NOMO-1 treated with dmso at 0.1 percent for 144 hours (cell line): ENCODE data around the gene CDC42SE2.

Experiments
- DNase-seq: peaks from one replicate; lab custom pipeline; 2025; ENCODE audit not compliant: unreplicated experiment; lab: John Stamatoyannopoulos, UW

CDC42SE2 gene, protein sequence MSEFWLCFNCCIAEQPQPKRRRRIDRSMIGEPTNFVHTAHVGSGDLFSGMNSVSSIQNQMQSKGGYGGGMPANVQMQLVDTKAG

DNA sequence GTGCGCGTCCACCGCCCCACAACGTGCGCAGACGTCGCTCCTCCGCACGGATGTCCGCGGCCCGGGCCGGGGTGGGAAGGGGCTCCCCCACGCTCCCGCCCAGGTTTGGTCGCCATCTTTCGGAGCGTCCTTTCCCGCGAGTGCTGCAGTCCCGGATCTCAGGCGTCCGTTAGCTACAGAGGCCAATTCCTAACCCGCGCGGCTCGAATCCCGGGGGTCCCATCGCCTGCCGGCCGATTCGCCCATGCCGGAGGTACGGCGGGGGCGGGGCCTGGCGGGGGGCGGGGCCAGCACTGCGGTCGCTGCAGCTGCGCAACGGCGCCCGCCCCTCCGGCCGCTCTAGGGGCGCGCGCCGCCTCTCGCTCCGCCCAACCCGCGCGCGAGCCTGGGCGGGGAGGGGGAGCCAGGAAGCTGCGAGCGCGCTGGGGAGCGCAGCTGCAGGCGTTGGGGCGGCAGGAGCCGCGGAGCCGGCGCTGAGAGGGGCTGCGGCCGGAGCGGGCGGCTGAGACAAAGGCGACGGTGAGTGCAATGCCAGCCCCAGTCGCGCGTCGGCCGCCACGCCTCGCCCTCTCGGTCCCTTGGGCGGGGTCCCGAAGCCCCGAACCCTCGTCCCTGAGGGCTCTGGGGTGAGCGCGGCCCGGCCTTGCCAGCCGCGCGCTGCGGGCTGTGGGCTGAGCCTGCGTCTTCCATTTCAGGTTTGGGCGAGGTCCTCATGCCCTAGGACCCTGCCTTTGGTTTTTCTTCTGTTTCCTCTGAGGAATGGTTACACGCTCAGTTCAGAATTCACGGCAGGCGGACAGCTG is at the start of gene CDC42SE2:
CDC42SE2 (plus strand) TSS at position 406 of the 803 bp plus-strand sequence. CDS start 95,441 bp downstream, outside the sequence.
- DNase-seq, result peak; percentile 88

DNA sequence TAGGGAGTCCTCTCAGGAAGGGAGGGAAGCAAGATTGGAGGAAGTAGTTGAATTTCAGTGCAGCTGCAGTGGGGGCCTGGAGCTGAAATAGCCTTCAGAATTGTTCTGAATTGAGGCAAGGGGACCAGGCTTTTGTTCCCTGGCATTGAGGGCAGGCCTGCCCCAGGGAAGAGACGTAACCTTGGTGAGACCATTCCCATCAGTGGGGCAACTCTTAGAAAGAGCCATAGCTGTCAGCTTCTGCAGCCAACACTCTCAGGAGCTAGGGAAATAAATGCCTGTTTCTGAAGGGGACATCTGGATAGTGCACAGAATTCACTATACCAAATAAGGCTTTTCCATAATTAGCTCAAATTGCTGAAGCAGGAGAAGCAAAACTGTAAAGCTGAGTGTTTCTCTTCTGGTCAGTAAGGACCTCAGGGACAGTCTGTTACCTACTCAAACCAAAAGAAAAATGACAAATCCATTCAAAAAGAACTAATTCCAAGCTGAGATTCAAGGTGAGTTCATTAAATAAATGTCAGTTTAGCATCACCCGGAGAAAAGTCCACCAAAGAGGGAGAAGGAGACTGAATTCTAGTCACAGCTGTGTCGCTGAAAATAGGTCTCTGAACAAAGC is 49.1 kb upstream of the CDC42SE2 start:
- no peak for DNase-seq

DNA sequence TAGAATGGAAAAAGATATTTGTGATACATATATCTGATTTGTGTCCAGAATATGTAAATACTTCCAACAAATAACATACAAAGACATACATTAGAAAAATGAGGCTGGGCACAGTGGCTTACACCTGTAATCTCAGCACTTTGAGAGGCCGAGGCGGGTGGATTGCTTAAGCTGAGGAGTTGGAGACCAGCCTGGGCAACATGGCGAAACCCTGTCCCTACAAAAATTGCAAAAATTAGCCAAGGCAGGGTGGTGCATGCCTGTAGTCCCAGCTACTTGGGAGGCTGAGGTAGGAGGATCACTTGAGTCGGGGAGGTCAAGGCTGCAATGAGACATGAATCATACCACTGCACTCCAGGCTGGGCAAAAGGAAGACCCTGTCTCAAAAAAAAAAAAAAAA is 46.1 kb upstream of the CDC42SE2 start:
- no peak for DNase-seq

DNA sequence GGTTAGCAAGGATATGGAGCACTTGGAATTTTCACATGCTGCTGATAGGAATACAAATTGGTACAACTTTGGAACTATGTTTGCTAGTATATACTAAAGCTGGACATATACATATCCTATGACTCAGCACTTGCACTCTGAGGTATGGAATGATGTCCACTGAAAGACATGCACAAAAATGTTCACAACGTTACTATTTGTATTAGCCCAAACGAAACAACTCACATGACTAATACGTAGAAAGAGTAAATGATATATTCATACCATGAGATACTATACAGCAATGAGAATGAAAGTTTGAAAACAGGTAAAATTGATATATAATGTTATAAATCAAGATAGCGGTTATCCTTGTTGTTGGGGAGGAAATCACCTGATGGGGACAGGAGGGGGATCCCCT is 45.5 kb upstream of the CDC42SE2 start:
- no peak for DNase-seq

DNA sequence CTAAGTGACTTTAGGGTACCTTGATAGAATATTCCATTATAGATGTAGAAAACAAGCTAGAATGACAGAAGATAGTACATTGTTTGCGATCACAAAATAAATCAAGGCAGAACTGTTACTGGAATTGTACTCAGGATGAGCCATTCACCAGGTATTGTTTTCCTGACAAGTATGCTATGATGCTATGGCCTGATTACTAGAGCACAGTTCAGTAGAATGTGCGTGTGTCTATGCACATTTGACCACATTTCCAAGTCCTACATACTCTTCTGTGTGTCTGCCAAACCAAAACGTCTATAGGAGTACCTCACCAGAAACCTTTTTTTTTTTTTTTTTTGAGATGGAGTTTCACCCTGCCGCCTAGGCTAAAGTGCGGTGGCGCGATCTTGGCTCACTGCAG is 43.3 kb upstream of the CDC42SE2 start:
- DNase-seq, result no peak

DNA sequence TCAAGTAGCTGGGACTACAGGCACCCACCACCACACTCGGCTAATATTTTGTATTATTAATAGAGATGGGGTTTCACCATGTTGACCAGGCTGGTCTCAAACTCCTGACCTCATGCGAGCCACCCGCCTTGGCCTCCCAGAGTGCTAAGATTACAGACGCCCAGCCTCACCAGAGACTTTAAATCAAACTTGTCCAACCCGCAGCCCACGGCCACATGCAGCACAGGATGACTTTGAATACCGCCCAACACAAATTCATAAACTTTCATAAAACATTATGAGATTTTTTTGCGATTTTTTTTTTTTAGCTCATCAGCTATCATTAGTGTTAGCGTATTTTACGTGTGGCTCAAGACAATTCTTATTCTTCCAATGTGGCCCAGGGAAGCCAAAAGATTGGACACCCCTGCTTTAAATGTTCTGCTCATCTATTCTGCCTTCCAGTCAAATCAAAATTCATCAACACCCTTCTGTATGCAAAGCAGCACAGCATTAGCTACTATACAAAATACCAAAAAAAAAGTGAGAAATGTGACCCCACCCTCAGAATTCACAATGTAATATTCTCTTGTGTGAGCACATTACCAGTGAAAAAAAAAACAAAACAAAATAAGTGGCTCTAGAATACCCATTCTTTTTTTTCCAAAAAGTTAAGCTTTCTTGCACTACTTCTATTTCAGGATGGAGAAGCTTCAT is 42.7 kb upstream of the CDC42SE2 start:
- DNase-seq, result no peak

DNA sequence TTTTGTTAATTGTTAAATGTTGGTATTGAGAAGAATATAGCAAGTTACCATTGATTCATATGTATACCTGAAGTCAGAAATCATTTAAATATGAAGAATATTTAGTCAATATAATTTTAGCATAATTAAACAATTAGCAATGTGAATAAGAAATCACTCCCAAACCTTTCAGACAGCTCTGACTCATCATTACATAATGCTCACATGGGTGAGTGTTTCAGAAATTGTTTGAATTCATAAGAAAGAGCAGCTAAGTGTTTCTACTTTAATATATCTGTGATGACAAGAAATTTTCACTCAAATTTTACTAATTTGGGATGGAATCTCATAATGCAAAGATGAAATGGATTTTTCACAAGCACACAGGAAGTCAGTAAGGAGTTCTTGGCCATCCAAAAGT is 42.0 kb upstream of the CDC42SE2 start:
- DNase-seq, result no peak

DNA sequence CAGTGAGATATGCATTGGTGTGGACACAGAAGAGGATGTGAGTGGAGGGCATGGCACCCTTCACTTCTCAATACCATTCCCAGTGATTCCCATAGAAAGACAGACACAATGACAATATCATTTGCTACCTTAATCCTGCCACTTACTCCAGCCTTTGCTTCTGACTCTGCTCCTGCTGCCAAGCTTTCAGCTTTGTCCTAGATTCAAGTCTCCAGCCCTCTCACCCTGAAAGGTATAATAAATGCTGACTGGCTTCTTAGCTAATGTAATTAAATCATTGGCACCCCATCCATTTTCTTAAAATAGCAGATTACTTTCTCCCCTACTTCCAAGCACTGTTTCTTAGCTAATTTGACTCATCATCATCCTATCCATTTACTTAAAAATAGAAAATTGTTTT is 41.1 kb upstream of the CDC42SE2 start:
- no peak for DNase-seq

DNA sequence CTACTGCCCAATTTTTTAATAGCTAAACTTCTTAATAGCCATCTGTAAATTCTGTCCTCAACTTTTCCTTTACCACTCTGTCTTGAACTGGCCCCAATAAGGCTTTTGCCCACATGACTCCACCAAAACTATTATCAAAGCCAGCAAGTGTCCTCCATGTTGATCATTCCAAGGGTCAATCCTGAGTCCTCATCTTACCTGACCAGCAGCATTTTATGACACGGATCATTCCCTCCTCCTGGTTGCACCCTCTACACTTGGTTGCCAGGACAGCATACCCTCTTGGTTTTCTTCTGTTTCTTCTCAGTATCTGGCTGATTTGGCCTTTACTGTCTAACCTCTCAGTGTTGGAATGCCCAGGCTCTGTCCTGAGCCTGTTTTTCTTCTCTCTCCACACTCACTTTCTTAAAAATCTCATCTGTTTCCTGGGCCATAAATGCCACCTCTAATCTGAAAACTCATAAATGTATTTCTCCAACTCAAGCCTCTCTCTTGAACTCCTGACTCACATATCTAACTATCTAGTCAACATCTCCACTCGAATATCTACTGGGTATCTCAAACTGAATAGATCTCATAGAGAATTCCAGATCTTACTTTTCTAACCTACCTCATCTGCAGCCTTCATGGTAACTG is 40.0 kb upstream of the CDC42SE2 start:
- DNase-seq, result no peak

DNA sequence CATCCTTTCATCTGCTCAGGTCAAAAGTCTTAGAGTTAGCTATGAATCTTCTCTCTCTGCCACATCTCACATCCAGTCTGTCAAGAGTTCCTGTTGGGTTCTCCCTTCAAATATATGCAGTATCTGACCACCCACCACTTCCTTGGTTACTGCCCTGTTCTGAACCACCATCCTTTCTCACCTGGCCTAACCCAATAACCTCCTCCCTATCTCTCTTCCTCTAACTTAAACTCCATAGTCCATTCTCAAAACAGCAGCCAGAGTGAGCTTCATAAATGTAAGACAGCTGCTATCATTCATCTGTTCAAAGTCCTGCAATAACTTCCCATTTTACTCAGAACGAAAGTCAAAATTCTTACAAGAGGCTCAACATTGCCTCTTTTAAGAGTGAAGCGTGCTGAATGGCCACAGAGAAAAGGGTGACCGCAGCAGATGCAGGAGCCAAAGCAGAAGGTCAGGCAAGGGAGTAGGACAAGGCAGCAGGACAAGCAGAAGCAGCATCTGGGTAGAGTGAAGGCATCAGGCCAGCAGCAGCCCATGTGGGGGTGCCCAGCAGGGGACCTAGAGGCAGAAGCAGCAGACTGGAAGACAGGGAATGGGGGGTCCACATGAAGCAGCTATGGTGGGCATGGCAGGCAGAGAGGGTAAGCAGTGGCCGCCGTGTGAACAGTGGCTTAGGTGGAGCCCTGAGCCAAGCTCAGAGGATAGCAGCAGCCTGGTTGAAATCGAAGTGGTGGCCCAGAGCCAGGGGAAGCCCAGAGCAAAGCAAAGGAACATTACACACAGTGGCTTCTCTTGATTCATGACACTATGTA is 39.3 kb upstream of the CDC42SE2 start:
- DNase-seq, result peak; percentile 87

DNA sequence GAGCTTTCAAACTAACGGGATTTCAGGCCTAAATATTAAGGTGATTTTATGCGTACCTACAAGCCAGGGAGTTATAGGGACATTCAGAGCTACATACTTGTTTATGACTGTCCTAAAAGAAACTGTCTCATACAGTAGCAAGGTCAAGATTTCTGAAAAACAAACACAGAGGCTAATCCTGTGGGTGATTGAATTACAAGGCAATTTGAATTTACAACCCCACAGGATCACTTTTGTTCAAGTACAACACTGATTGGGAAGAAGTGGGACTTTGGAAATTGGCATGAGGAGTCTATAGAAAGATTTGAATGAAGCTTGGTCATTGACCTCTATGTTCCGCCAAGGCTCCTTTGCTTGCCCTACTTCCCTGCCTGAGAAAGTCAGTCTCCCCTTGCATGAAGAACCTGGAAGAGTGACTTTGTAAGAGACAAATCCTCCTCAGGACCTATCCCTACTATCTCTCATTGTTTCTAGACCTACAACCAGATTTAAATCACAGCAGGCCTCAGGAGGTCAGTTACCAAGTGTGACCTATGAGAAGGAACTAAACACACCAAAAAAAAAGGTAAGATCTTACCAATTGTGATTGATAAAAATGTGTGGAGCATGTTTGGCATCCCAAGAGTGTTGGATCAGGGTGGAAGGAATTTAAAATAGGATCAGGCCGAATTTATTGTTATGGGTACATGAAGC is 38.4 kb upstream of the CDC42SE2 start:
- no peak for DNase-seq

DNA sequence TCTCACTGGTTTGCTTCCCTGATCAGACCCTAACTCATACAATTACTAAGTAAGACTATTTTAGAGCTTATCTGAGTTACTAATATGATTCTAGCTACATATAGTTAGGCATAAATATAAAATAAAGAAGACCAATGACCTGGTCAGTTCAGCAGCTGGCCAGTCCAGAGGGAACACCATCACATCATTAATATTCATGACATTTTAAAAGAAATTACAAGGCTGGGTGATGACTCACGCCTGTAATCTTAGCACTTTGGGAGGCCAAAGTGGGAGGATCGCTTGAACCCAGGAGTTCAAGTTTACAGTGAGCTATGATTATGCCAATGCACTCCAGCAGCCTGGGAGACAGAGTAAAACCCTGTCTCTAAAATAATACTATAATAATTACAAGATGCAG is 37.0 kb upstream of the CDC42SE2 start:
- no peak for DNase-seq

DNA sequence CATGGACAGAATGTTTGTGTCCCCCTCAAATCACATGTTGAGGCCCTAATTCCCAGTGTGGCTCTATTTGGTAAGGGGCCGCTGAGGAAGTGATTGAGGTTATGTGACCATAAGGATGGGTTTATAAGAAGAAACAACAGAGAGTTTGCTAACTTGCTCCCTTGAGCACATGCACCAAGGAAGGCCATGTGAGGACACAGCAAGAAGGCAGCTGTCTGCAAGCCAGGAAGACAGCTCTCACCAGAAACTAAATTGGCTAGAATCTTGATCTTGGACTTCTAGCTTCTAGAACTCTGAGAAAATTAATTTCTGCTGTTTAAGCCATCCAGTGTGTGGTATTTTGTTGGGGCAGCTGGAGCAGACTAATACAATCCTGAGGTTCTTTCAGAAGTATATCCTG is 35.2 kb upstream of the CDC42SE2 start:
- DNase-seq, result no peak

DNA sequence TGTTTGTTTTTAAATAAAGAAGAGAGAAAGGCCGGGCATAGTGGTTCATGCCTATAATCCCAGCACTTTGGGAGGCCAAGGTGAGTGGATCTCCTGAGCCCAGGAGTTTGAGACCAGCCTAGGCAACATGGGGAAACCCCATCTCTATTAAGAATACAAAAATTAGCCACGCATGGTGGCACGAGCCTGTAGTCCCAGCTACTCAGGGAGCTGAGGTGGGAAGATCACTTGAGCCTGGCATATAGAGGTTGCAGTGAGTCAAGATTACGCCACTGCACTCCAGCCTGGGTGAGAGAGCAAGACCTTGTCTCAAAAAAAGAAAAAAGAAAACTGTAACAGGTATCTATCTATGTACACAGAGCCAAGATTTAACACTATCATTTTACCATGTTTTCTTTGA is 34.2 kb upstream of the CDC42SE2 start:
- DNase-seq, result no peak

DNA sequence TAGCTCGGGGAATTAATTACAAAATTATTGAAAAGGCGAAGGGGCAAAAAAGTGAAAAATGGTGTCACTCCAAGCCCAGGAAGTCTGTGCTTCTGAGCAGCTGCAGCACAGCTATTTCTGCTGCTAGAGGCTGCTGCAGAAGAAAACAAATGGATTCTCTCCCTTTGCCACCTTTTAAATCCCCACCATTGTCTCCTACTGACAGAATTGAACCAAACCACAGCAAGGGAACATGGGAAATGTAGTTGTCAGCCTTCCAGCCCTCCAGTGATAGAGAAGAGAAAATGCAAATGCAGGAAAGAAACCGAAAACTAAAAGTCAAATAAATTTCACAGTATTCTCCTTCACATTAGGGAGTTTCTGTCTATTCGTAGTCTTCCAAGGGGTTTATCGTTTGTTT is 33.4 kb upstream of the CDC42SE2 start:
- no peak for DNase-seq

DNA sequence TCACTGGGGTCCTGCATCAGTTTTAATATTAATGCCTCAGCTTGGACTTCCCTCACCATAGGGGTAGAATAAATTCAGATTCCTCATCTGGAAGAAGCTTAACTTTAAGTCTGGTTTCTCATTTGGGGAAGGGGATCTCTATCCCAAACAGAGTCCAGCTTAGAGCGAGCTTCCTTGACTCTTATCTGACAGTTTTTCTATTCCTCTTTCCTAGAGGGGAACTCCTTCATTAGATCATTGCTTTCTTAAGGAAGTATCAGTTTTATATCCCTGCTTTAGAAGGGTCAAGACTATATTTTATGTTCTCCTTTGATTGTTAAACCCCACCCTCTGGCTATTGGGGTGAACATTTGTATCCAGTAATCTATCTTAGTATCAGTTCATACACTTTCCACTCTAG is 24.2 kb upstream of the CDC42SE2 start:
- no peak for DNase-seq

DNA sequence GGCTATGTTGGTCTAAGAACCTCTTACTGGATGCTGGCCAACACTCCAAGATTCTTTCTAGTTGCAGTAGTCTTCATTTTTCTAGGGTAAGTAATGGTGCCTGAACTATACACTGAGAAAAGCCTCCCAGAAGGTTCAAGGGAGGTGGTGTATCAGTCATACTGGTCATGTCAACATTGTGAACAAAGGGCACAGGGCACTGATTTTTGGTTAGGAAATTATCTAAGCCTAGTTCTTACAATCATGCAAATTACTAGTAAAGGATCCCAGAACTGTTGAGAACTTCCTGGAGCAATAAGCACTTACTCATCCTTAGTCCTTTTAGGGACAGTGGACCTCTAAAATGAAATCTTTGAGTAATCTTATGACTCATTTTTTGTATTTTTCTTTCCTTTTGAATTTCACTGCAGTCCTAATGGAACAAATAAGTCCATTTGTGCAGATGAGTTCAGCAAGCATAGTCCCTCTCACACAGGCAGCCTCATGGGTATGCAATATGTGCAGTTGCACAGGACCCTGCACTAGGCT is 21.1 kb upstream of the CDC42SE2 start:
- no peak for DNase-seq

DNA sequence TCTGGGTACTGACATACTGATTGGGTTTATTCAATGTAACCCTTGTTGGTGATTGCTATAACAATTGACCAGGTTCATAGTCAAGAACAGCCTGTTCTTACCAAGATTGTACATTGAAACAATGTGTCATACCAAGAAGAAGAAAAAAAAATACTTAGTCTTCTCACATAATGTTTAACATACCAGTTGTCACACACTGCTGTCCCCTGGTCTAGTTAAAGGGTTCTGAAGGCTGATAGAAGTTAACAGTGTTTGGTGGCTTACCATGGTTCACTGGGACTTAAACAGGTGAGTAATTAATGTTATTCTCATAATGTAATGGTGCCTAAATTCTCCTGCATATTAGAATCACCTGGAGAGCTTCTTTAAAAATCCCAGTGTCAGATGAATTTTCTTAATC is 18.5 kb upstream of the CDC42SE2 start:
- no peak for DNase-seq

DNA sequence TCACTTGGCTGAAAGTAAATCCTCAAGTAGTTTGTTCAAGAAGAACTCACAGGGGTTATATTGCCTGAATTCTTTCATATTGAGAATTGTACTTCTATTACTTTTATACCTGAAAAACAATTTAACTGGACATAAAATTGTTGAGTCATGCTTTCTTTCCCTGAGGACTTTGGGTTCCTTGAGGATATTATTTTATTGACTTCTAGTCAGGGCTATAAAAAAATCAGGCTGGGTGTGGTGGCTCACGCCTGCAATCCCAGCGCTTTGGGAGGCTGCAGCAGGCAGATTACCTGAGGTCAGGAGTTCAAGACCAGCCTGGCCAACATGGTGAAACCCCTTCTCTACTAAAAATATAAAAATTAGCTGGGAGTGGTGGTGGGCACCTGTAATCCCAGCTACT is 17.9 kb upstream of the CDC42SE2 start:
- DNase-seq, result no peak

DNA sequence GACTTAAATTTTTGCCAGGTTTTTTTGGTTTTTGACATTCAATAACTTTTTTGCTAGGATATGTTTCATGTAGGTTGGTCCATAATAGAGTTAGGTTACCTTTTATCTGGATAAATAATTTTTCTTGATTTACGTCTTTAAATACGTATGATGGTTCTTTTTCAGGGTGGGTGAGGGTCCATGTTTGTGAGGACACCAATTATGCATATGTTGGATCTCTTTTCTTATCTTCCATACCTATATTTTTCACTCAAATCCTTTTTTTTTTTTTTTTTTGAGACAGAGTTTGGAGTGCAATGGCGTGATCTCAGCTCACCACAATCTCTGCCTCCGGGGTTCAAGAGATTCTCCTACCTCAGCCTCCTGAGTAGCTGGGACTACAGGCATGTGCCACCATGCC is 17.3 kb upstream of the CDC42SE2 start:
- DNase-seq, result no peak
